A172 (cell line): ENCODE measurements around the gene GFRA1. TPM values are rescaled to one million over a fixed set of nuclear protein-coding genes. Genes with fewer than 3 reads are reported as not detected.

ENCODE experiments used
- DNase-seq: peaks from one replicate; pipeline ENCODE4 v3.0.0-alpha.2; 2015; ENCODE audit warnings: low spot score
- total RNA-seq: library from RNA; depleted of rRNA; stranded (reverse); fragments of >200 nt; shearing (Covaris generic); gene quantifications from 2 replicates; pipeline ENCODE4 v1.2.3, GENCODE V29; 2014

GFRA1 gene
- total RNA-seq, 1 experiment from 2014 or later: 21.3 TPM

DNA sequence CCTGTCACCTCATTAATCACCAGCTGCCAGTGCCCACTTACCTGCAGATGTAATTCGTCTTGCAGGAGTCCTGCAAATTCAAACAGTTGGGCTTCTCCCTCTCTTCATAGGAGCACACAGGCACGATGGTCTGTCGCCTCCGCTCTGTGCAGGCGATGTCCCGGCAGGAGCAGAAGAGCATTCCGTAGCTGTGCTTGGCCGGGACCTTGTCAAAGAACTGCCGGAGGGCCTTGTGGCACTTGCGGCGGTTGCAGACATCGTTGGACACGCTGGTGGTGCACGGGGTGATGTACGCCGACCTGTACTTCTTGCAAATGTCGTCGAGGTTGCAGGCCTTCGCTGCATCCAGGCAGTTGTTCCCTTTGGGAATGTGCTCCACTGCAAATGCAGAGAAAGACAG lies 147.8 kb downstream of the GFRA1 start:
- no peak for DNase-seq

DNA sequence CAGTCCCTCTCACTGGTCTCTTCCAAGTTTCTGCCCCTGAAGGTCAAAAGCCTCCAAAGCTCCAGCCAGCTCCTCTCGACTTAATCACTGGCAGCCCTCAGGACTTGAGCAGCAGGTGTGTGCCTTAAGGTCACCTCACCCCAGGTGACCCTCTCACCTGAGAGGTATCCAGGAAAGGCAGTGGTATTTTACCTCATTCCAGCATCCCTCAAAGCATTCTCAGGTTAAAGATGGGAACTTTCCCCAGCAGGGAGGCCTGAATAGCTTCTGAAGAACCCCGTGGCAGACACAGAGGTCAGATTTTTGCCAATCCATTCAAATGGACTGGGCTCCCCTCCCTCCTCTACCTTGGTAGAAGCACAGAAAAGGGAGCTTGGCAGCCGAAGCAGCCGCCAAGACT lies 148.2 kb downstream of the GFRA1 start:
- DNase-seq: no peak

DNA sequence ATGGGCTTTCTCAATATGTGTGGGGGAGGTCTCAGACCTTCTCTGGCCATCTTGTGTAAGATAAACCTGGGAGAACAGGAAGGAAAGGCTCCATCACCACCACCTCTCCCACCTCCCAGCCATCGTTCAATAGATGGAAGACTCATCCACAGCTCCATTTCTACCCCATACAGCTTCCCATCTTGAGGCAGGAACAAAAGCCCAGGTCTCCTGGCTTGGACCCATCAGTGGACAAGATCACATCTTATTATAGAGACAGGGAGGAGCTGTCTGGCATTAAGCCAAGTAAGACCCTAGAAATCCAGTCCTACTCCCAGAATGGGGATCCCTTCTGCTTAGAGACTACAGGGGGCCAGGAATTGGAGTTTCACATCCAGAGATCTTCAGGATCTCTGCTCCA lies 150.3 kb downstream of the GFRA1 start:
- no peak for DNase-seq

DNA sequence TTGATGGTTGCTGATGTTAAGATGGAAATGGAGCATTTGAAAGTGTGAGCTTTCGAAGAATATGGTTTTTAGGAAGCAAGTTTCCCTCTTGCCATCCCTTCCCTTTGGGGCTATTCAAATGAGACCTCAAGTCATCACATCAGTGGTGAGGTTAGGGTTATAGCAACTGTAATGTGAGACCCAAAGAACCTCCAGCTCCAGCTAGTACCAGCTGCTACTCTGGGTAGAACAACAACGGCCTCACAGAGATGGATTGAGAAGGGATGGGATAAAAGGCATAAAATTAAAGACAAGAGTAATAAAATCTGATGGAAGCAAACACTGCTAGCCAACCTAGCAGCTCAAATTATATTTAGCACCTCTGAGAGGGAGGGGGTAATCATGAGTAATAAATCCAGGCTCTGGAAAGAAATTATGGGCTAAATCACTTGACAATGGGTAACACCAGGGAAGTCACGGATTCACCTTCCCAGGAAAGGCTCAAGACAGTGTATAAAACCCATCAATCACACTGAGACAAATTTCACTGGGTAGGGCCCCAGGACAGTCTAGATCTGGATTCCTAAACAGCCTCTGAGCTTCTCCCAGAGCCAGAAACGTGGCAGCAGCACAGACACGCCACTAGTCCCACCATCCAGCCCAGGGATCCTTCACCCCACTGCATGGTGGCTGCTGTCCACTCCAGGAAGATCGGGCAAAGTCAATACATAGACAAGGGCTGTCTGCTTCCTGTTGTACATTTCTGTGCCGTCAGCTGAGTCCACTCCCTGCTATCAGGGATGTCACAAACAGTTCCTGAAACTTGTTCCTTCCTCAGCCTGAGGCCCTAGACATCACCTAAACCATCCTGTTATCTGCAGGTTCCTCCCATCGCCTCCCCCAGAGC lies 151.1 kb downstream of the GFRA1 start:
- no peak for DNase-seq

DNA sequence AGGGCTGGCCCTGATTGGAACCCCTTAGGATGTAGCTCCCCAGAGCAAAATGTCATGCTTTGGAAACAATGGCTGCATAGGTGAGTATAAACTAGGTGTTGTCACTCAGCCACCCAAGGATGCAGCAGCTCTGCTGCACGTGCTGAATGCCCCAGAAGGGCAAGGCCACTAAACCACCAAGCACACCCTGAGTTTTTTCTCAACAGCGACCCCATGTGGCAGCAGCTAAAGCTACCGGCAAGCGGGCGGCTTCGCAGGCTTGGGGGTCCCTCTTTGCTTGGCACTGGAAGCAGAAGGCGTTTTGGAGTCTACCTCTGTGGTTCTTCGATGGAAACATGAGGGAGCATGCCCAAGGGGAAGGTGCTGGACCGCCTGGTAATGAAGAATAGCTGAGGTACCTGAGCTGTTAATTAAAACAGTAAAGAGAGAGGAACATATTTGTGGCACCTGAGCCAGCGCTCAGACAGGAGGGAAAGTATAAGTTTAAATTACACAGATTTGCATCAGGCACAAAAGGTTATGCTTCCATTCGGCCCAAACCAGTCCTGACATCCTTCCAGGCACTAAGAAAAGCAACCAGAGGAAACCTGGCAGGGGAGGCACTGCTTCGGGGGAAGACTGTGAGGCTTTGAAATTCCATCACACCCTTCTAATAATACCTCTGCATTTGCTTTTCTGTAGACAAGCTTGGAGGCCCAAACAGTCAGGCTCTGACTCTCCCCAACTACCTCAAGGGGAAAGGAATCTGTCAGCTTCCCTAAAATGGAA lies 152.1 kb downstream of the GFRA1 start:
- DNase-seq: no peak

DNA sequence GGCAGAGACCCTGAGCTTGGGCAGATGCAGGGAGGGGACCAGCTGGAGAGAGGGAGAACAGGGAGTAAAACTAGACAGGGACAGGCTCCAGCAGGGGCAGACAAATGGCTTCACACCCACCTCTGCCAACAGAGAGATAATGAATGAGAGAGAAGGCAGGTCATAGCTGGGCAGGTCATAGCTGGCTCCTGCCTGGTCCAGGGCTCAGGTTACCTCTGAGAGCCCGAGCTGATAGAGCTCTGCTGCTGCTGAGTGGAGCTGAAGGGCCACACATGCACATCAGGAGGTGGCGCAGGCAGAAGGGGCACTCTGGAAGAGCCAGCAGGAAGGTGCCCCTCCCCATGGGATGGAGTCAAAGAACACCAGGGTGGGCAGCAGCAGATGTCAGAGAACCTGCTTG lies 154.2 kb downstream of the GFRA1 start:
- no peak for DNase-seq

DNA sequence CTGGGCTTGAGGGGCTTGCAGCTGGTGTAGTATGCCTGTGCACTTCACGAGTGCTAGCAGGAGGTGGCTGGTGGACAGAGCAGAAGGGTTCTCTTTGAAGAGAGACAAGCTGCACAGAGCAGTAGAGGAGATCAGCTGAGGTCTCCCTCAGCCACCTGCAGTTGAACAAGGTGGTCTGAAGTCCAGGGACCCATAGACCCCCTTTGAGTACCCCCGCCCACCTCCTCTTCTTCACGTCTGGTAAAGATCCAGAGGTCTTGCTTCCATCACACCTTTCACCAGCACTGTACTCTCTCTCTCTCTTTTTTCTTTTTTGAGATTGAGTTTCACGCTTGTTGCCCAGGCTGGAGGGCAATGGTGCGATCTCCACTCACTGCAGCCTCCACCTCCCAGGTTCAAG lies 157.2 kb downstream of the GFRA1 start:
- DNase-seq: no peak

DNA sequence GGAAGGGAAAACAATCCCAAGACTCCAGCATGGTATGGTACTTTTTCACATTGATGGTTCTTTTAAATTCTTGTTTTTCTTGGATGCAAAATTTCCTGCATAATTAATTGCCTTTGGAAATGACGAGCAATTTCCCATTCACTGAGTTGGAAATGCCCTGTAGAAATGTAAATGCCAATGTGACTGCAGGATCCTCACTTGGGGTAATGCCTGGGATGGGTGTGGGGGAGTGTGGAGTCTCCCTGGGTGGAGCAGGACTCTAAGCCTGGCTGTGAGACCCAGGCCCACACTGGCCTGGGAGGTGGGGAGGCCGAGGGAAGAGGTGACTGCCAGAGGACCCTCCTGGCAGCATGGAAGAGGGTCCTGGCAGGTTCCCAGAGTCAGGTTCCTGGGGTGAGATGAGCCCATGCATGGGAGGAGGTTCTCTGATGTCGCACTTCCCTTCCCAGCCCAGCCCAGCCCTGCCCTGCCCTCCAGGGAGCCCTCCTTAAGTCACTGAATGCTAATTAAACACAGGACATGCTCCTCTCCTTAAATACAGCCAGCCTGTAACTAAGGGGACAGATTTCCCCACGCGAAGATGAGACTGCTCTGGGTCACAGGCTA lies 157.9 kb downstream of the GFRA1 start:
- no peak for DNase-seq

DNA sequence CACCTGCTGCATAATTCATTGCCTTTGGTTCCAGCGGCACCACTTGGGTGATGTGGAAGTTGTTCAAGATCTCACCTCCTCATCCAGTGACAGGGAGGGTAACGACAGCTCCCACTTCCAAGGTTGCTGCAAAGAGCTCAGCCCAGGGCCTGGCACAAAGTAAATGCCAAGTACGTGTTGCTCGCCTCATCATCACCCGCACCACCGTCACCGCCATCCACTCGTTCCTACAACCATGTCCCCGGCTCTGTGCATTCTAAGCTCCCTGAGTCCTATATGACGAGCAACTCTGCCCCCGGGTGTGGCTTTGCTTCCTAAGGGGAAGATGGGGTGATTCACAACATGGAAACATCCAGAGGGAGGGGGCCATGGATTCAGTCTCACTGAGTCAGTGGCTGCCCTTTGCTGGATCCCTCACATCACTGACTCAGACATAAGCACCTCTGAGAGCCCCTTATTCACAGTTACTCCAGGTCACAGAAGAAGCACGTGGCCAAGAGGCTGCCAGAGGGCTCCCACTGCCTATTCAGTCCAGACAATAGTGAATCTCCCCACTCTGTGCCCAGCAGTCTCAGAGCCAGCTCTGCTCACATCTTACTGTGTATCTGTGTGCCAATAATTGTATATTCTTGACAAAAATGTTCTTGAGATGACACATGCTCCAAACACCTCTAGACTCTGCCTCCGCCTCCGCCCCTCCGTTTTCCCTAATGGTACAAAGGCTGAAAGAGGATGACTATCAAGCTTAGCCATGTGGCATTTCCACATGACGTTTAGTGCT lies 159.1 kb downstream of the GFRA1 start:
- DNase-seq: peak; percentile 92

DNA sequence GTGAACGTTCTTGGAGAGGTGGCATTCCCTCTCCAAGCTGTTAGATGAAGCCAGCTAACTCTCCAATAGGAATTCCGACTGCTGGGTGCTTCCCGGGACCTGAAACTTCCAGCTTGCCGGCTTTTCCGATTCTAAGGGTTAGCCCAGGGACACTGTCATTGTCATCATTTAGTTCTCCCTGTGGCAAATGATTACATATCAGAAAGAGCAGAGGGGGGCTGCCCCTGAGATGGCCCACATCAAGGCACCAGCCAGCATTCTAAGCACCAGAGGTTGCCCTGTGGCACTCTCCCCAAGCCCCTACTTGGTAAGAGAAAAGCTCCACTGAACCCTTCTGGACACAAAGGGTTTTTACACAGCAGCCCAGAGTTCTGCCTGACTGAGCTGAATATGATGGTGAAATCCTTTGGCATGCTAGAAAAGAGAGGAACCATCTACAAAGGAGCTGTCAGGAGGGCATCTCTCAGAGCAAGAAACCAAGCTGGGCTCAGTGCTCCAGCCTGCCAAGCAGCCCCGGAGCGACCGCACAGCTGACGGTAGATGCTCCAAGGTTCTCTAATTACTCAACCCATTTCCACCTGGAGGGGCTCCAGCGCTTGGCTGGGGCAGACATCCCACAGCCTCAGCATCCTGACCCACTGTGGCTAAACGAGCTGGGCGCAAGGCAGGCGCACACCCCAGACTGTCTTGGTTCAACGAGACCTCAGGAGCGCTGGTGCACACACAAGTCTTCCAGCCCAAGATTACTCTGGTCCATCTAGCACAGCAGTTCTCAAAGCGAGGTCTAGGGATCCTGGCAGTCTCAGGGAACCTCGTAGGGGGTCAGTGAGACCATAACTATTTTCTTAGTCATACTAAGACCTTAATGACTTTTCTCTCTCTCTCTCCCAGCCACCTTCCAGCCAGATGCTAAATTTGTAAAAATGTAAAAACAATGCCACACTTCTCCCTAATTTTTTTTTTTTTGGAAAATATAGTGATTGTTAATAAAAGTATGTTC lies 160.5 kb downstream of the GFRA1 start:
- DNase-seq: peak; percentile 19

DNA sequence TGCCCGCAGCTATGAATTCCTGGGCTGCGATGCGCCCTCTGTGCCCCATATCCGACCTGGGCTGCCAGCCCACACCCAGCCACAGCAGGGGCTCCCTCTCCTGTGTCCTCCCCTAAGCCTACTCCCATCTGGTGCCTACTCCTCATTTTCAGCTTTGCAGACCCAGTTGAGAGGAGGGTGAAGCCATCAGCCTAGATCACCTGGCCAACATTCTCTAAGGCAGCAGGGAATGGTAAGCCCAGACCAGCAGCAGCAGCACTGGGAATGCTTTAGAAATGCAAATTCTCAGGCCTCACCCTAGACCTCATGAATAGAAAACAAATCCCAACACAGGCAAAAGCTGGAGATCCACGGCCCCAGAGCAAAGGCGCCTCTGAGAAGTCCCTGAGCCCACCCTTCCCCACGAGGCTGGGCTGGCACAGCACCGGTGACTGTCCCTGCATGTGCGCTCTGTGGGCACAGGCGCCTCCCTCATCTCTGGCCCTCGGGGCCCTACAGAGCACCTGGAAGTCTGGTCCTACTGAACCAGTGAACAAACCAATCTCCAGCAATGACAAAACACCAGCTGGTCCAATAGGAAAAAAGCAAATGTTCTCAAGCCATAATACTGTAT lies 161.4 kb downstream of the GFRA1 start:
- DNase-seq: no peak

DNA sequence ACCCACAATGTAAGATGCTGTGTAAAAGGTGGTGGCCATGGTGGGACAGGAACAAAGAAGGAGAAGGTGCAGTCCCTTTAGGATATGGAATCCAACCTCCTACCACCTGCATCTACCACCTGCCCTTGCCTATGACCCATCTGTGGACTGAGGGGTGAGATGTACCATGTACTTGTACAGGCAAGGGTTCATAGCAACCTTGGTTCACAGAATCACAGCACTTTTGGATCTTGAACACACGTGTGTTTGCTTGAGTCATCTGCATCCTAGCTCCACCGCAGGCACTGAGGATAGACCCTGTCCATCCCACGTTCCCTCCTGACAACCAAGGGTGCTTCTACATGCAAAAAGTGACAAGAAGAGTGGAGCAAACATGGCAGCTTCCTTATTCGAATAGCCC lies 162.3 kb downstream of the GFRA1 start:
- DNase-seq: no peak

DNA sequence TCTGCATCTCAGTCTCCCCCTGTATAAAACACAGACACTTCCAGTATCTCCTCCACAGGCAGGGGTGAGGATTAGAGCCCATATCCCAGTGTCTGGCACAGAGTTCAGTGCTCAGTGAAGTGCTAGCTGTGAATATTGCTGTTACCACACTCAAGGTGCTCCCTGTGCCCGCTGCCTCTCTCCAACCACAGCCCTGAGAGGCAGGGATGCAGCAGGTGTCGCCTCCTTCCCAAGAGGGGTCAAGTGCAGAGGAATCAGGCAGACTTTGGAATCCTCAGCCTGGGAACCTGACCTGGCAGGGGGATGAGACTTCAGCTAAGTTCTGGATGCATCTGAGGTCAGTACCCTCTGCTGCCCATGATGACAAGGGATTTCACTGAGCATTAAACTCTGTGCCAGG lies 163.1 kb downstream of the GFRA1 start:
- DNase-seq: no peak

DNA sequence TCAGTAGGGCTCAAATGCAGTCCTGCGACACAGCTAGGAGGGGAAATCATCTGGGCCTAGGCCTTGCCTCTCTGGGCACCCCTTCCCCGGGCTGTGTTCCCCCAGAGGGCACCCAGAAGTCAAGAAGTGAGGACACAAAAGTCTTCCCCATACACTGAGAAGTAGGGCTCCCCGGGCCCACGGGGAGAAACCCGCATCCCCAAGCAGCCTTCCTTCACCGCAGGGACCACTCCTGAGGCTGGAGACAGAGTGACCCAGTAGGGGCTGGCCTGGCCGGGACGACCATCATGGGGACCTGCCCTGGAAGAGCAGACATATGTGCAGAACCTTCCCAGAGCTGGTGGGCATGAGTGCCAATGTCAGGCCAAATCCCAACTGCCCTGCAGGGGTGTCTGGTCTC lies 163.5 kb downstream of the GFRA1 start:
- no peak for DNase-seq

DNA sequence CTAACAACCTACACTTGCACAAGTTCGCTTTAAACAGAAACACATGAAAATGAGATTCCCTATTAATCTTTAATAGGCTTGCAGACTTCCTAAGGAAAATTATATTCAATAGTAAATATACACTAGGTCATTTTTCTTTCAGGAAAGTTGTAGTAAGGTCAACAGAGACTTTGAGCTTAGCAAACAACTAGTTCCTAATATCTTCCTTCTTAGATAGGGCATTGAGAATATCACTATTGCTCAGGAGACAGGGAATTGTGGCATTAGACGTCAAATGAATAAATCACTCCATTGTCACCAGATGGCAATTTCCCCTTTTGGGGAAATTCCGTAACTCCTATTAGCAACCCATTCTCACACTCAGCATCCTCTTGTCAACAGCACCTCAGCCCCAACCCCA lies 164.9 kb downstream of the GFRA1 start:
- no peak for DNase-seq

DNA sequence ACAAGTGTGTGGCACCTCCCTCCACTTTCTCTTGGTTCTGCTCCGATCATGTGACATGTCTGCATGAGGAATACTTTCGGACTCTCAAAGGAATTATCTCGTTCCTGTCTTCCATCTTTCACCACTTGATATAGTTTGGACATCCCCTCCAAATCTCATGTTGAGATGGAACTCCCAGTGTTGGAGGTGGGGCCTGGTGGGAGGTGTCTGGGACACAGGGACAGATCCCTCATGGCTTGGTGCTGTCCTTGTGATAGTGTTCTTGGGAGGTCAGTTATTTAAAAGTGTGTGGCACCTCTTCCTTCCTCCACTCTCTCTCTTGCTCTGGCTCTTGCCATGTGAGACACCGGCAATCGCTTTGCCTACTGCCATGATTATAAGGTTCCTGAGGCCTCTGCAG lies 166.4 kb downstream of the GFRA1 start:
- no peak for DNase-seq

DNA sequence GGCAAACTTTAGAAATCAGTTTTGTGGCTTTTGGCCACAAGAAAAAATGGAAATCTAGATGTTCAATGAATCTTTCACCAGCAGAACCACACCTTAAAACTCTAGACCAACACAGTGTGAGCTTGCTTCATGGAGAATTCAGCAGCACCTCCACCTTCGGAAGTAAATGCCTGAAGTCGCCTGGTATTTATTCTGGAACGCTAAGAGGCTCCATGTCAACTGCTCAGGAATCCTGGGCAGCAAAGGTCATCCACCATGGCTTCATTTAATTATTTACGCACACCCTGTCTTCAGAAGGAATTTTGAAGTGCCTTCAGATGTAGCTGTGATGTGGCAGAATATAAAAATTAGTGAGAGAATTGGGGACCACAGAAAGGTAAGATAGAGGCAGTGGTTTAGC lies 167.7 kb downstream of the GFRA1 start:
- DNase-seq: no peak

DNA sequence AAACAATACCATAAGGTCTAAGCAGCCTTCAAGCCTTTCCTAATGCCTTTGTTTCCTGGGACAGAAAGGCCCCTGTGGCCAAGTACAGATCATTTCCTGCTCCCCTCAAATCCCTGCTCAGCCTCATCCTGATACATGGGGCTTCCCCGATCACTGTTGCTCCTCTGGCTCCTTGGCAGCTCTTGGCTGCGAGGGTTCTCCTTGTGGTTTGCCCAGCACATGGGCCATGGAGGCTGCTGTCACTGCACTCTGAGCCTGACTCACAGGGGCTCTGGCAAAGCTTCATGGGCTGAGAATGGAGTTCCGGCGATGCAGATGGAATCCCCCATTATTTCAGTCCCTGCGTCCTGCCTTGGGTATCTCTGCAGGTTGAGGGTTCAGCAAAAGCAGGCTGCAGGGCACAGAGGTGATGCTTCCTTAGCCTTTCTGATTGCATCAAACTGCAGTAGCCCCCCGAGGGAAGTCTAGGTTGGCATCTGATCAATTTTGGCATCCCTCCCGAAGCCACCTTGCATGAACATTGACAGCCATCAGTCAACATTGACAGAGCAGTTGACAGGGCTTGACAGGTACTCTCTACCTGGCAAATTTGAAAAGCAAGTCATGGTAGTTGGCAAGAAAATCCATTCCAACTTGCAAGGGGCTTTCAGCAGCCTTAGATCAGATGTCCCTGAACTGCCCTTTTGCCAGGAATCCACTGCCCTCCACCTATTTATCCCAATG lies 168.6 kb downstream of the GFRA1 start:
- DNase-seq: no peak

DNA sequence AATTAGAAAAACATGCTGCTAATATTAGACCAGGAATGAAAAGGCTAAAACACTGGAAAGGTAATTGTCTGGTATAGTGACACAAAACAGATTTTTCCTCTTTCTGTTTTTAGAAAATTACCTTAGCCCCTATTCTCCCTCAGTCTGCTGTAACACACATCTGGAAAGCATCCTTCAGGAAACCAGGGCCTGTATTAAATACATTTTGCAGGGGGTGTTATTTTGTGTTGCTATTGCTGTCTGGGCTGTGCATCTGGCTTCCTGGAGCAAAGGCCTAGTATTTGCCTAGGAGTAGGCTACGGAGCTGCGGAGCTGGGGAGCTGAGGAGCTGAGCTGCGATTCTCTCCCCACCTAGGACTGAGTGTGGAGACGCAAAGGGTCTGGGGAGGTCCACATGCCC lies 169.3 kb downstream of the GFRA1 start:
- DNase-seq: no peak
